H1 (cell line): ENCODE measurements around the gene NSFL1C. TPM values are rescaled to one million over a fixed set of nuclear protein-coding genes. Genes with fewer than 3 reads are reported as not detected.

Experiments used
- CTCF ChIP-seq, 3 experiments: IDR thresholded peaks; 1 replicate in 2 of 3; 2 replicates in 1 of 3; pipeline versions ENCODE4 v1.5.1 to v1.6.1; 2011; ENCODE audit warnings: low read length in 3 of 3, mild to moderate bottlenecking in 3 of 3, inconsistent platforms in 2 of 3, low read depth in 1 of 3, moderate library complexity in 1 of 3; ENCODE audit not compliant: insufficient read depth in 1 of 3; ENCODE audit errors: control extremely low read depth in 1 of 3
- EP300 ChIP-seq, 2 experiments: IDR thresholded peaks; 1 replicate in 1 of 2; 2 replicates in 1 of 2; pipeline ENCODE4 v1.6.1; 2011 to 2012; ENCODE audit warnings: low read depth in 2 of 2, low read length in 2 of 2, mild to moderate bottlenecking in 2 of 2, borderline replicate concordance in 1 of 2, inconsistent platforms in 1 of 2, moderate library complexity in 1 of 2
- SP4 ChIP-seq: IDR thresholded peaks from 2 replicates; pipeline ENCODE4 v1.6.1; 2012; ENCODE audit warnings: low read length, inconsistent platforms
- polyA plus RNA-seq, 7 experiments: library from polyadenylated mRNA; depleted of rRNA in 3 of 7; stranded (reverse) in 5 of 7; unstranded in 2 of 7; fragments of >200 nt in 5 of 7; fragments of 200-250 nt in 2 of 7; gene quantifications; 1 replicate in 5 of 7; 2 replicates in 1 of 7; 4 replicates in 1 of 7; pipeline versions ENCODE4 v1.2.1 to v1.2.3, GENCODE V29; 2011 to 2013; ENCODE audit warnings: missing spikeins in 2 of 7, mixed read lengths in 2 of 7
- total RNA-seq: library from RNA; stranded (reverse); fragmentation: NEBNext Ultra II Directional; extraction: Animal tissue kit (Norgen Biotek cat#: 25700); gene quantifications from 2 replicates; pipeline ENCODE4 v1.2.1, GENCODE V29; 2021

Gene NSFL1C
- total and polyA plus RNA-seq, 2 of the 8 experiments (the other 6 are each of a cell fraction or from before 2014, with no cell fraction given) = 21.6 to 98.0 TPM

- TF ChIP-seq CTCF (IDR thresholded peaks at IDR 0.05; ENCODE audit: control extremely low read depth in 1 of 3, insufficient read depth in 1 of 3, low read depth in 1 of 3, low read length in 3 of 3) = no peak
- TF ChIP-seq EP300 (IDR thresholded peaks at IDR 0.05; ENCODE audit: borderline replicate concordance in 1 of 2, low read depth in 2 of 2, low read length in 2 of 2) = no peak
- no peak for TF ChIP-seq SP4
Measured at GRCh38 chr20:1430004-1430451, 36.6 kb downstream of the NSFL1C start (continued).
